GM20000 (cell line): ENCODE results near the gene MYRIP.
"Not testable (repeated sequence)": the region's sequence is repeated elsewhere in the genome, so short reads cannot be mapped to it uniquely, and the experiment has no call there.

Source experiments
- DNase-seq: peaks from one replicate; pipeline ENCODE4 v3.0.0; 2012; ENCODE audit warnings: low spot score
- CTCF ChIP-seq: IDR thresholded peaks from 2 replicates; pipeline ENCODE4 v1.5.1; 2012; ENCODE audit warnings: mild to moderate bottlenecking, control low read depth; ENCODE audit errors: extremely low read depth, missing control alignments

Gene MYRIP

GRCh38 chr3:40129981-40130380 is 320.6 kb downstream of the MYRIP start:
- DNase-seq: no peak
- no peak for TF ChIP-seq CTCF

DNA sequence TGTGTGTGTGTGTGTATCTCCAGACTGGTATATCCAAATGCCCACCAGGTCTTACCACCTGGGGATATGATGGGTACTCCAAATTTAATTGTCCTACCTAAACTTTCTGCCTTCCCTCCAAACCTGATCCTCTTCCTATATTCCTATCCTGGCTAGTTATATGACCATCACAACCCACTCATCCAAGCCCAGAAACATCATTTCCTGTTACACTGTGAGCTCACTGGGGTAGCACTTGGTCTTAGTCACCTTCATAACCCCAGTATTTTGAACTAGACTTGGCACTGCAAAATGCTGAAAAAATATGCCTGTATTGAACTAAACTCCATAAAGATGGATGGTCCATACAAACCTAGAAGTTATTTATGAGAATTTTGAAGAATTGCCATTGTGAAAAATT is 321.3 kb downstream of the MYRIP start:
- TF ChIP-seq CTCF: no peak
- no peak for DNase-seq

GRCh38 chr3:40133886-40134575 is 324.6 kb downstream of the MYRIP start:
- DNase-seq: not testable (repeated sequence)

- DNase-seq: no peak
- TF ChIP-seq CTCF: no peak
These were observed 328.3 kb downstream of the MYRIP start for GRCh38 chr3:40137591-40138295.

- no peak for TF ChIP-seq CTCF
- DNase-seq: no peak
These were observed 334.1 kb downstream of the MYRIP start for GRCh38 chr3:40143283-40144090.

GRCh38 chr3:40148827-40149226 is 339.4 kb downstream of the MYRIP start:
- TF ChIP-seq CTCF: no peak
- DNase-seq: no peak

GRCh38 chr3:40152482-40153133 is 343.2 kb downstream of the MYRIP start:
- no peak for TF ChIP-seq CTCF
- no peak for DNase-seq
